CD4-positive, alpha-beta T cell treated with Interleukin-17A for 1 hour (primary cell): Measurements from ENCODE around the gene PDE1A.

Experiments
- DNase-seq: peaks from one replicate; pipeline ENCODE4 v3.0.0-alpha.2; 2020

Gene PDE1A

DNA sequence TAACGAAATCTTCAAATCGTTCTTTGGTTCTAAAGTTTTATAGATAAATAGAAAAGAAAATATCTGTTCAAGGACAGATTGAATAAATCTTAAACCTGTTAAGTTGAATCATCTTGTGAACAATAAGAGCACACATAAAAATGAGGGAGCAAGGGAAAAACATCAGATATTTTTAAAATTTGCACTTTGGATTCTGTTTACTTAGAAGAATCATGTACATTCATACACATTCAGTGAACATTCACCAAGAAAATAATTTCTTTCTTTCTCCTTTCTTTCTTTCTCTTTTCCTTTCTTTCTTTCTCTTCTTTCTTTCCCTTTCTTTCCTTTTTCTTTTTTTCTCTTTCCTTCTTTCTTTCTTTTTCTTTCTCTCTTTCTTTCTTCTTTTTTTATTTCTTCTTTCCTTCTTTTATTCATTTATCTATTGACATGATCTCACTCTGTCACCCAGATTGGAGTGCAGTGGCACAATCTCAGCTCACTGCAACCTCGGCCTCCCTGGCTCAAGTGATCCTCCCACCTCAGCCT, 164.9 kb downstream of the PDE1A start:
- DNase-seq = no peak

DNA sequence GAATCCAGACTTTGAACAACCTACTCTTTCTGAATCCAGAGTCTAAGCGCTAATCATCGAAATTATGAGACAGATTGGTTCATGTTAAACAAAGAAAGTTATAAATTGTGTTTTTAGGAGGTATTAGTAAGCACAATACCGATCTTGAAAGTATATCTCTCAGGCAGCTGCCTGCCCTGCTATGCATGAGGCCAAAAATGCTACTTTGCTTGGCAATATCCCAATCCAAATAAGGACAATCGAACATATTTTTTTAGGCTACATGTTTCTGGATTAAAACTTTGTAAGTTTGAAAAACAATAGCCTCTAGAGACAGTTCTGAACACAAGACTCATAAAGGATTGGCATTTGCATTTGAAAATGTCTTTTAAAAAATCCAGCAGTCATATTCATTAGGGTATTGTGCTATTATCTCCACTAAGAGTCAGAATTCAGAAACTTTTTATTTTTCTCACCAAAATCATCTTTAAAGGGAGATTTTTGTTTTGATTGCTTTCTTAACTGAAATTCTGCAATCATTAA, 167.1 kb downstream of the PDE1A start:
- DNase-seq = no peak

- no peak for DNase-seq
These were observed 174.3 kb downstream of the PDE1A start for GRCh38 chr2:182252534-182252933.

DNA sequence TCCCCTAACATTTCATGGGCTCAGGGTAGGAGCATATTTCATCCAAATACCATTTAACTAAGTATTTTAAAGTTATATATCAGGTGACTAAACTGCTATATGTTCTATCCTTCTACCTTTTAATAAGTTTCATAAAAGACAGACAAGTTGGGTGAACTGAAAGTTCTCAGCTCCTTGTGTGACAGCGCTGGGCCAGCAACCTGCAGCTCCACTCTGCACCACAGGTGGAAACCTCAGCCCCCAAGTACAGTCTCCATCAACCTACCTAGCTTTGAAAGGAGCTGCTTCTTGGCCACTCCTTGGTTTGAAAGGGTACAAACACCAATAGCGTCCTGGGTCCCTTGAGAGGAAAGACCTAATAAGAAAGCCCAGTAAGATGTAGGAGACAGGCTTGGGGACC, 177.9 kb downstream of the PDE1A start:
- no peak for DNase-seq

- no peak for DNase-seq
These were observed 178.5 kb downstream of the PDE1A start for GRCh38 chr2:182248362-182248761.

GRCh38 chr2:182247831-182248230, 179.0 kb downstream of the PDE1A start:
- no peak for DNase-seq

GRCh38 chr2:182245963-182246362, 180.9 kb downstream of the PDE1A start:
- no peak for DNase-seq

GRCh38 chr2:182242609-182243008, 184.2 kb downstream of the PDE1A start:
- no peak for DNase-seq

- DNase-seq = no peak
These were observed 184.9 kb downstream of the PDE1A start for GRCh38 chr2:182241936-182242335.

GRCh38 chr2:182240862-182241371, 185.9 kb downstream of the PDE1A start:
- no peak for DNase-seq

GRCh38 chr2:182230561-182230960, 196.3 kb downstream of the PDE1A start:
- DNase-seq = no peak

- no peak for DNase-seq
These were observed 197.5 kb downstream of the PDE1A start for GRCh38 chr2:182229297-182229696.

GRCh38 chr2:182228741-182229140, 198.1 kb downstream of the PDE1A start:
- no peak for DNase-seq

GRCh38 chr2:182228073-182228473, 198.8 kb downstream of the PDE1A start:
- DNase-seq = no peak

GRCh38 chr2:182226807-182227206, 200.0 kb downstream of the PDE1A start:
- no peak for DNase-seq

DNA sequence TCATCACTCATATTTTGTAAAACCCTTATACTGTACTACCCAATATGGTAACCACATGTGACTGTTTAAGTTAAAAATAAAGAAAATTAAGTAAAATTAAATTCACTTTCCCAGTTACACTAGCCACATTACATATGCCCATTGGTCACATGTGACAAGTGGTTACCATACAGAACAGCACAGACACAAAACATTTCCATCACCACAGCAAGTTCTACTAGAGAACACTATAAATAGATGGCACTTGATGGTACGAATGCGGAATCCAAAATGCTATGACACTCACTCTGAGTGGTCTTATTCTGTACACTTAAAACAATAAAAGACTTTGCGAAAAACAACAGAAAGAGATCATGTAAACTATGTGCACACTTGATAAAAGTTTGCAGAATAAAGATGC, 202.2 kb downstream of the PDE1A start:
- DNase-seq = no peak

DNA sequence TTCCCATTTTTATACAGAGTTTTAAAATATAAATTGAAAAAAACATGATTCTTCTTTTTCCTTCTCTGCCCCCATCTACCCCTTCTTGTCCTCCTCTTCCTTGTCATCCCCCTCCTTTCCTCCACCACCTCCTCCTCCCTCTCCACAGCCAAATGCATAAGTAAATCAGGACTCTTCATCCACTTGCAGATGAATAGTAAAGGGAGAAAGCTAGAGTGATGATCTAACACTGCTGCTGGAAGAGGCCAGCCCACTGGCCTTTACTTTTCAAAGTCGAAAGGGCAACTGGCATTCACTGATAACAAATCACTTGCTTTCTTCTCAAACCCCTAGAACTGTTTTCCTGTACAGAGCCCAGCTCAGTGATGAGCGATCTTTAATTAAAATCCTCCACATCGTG, 205.8 kb downstream of the PDE1A start:
- no peak for DNase-seq

DNA sequence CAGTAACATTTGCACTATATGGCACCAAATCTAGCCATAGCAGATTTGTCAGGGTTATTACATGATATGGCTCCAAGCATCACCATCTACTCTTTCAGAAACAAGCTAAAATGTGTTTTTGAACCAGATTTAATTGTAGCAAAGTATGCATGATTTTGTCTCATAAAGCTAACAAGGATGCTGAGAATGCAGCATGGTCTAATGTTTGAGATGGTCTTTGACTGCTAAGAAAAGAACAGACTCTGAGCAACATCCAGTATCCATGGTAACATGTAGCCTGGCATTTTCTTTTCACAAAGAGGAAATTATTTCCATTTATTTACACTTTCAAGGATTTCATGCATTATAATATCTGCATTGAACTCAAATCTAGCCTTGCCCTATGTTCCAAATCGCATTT, 206.5 kb downstream of the PDE1A start:
- no peak for DNase-seq

- no peak for DNase-seq
These were observed 216.2 kb downstream of the PDE1A start for GRCh38 chr2:182210669-182211068.

- DNase-seq = no peak
These were observed 218.4 kb downstream of the PDE1A start for GRCh38 chr2:182208421-182208820.

DNA sequence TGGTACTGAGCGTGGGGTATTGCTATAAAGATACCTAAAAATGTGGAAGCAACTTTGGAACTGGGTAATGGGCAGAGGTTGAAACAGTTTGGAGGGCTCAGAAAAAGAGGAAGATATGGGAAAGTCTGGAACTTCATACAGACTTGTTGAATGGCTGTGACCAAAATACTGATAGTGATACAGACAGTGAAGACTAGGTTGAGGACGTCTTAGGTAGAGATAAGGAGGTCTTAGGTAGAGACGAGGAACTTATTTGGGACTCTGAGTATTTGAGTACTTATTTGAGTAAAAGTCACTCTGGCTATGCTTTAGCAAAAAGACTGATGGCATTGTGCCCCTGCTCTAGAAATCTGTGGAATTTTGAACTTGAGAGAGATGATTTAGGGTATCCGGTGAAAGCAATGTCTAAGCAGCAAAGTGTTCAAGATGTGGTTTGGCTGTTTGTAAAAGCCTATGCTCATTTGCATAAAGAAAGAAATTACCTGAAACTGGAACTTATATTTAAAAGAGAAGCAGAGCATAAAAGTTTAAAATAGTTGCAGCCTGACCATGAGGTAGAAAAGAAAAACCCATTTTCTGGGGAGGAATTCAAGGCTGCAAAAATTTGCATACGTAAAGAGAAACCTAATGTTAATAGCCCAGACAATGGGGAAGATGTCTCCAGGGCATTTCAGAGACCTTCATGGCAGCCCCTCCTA, 219.6 kb downstream of the PDE1A start:
- DNase-seq = no peak

DNA sequence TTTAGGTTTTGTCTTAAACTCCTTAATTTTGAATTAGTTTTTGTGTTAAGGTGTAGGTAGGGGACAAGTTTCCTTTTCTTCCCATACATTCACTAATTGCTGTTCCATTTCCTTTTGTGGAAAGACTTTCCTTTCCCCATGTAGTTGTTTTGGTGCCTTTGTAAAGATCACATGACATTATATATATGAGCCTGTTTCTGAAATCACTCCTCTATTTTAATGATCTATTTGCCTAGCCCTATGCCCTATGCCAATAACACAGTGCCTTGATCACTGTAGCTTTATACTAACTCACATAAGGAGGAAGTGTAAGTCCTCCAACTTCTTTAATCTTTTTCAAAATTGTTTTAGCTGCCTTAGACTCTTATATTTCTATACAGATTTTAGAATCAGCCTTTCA, 229.3 kb downstream of the PDE1A start:
- no peak for DNase-seq

GRCh38 chr2:182193291-182193690, 233.5 kb downstream of the PDE1A start:
- no peak for DNase-seq

- DNase-seq = no peak
These were observed 235.8 kb downstream of the PDE1A start for GRCh38 chr2:182191061-182191460.

DNA sequence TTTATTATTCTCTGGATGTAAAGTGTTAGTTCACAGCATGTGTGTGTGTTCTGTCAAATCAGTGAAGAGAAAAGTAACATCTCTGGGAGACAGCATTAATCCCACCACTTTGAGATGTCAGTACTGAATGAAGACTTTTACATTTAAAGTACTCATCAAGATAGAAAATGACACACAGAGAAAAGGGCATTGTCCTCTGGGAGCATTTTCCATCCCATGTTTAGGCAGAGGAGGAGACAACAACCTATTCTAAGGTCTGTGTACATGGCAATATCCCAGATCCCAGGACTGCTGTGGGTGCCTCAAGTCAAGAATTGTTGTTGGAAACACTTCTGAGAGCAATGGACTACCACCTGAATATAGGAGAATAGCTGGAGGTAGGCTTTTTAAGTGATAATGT, 239.7 kb downstream of the PDE1A start:
- DNase-seq = no peak
